Lower leg skin (tissue), 3 donors: ENCODE data around the gene FOXN1.

Source experiments
- CTCF ChIP-seq, 3 donors: fragments of 450-650 bp; IDR thresholded peaks; one replicate each; pipeline ENCODE4 v1.5.1; 2016; ENCODE audit warnings: antibody characterized with exemption in 3 of 3, mild to moderate bottlenecking in 3 of 3, moderate library complexity in 2 of 3
- POLR2A ChIP-seq, 2 donors: fragments of 450-650 bp; IDR thresholded peaks; one replicate each; pipeline ENCODE4 v1.6.1; 2016 to 2017; ENCODE audit warnings: antibody characterized with exemption in 2 of 2, mild to moderate bottlenecking in 1 of 2, moderate library complexity in 1 of 2

DNA sequence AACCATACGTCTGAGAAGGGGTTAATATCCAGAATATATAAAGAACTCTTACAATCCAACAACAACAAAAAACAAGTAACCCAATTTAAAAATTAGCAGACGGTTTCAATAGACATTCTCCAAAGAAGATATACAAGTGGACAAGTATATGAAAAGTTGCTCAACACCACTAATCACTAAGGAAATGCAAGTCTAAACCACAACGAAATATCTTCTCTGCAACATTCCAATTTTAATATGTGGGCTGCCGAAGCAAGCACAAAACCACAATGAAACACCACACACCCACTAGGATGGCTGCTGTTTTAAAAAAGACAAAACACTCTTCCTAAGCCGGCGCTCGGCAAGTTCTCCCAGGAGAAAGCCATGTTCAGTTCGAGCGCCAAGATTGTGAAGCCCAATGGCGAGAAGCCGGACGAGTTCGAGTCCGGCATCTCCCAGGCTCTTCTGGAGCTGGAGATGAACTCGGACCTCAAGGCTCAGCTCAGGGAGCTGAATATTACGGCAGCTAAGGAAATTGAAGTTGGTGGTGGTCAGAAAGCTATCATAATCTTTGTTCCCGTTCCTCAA lies 38.6 kb upstream of the FOXN1 start:
- TF ChIP-seq CTCF (IDR thresholded peaks at IDR 0.05) (no peak), POLR2A (IDR thresholded peaks at IDR 0.05) (no peak)
